ENCODE measurements around the gene OSBPL10.

DNA sequence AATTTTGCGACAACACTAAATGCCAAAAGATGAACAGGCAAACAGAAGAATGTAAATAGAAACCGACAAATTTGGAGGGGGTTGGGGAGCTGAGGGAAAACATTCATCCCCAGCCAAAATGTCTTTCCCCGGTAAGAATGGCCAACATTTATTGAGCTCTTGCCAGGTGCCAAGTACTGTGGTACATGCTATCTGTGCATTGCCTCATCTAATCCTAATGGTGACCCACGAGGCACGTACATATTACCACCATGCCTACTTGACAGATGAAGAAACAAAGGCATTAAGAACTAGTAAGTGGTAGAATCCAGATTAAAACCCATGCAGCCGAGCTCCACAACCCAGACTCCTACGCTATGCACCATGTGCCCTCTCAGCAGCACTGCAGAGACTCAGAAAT, 242.7 kb downstream of the OSBPL10 start:
- TF ChIP-seq CTCF (IDR thresholded peaks at IDR 0.05) (no peak), POLR2A (IDR thresholded peaks at IDR 0.05) (no peak), POLR2AphosphoS5 (IDR thresholded peaks at IDR 0.05) (no peak)

All from prostate gland (tissue), 2 donors.